Testis (tissue), 3 donors: ENCODE results near the gene AMN. TPM values are rescaled to one million over a fixed set of nuclear protein-coding genes. Genes with fewer than 3 reads are reported as not detected.

Experiments
- DNase-seq: peaks from one replicate; pipeline ENCODE4 v3.0.0-alpha.2; 2019
- H3K27ac ChIP-seq, 2 donors: fragments of 200-600 bp; sonication (generic); one replicate each; pipeline ENCODE4 v1.5.1; 2019
- H3K27me3 ChIP-seq: fragments of 200-600 bp; sonication (generic); one replicate; pipeline ENCODE4 v1.5.1; 2019
- H3K36me3 ChIP-seq: fragments of 200-600 bp; sonication (generic); one replicate; pipeline ENCODE4 v1.5.1; 2017; ENCODE audit warnings: low read depth; ENCODE audit errors: missing control alignments
- H3K4me1 ChIP-seq: fragments of 200-600 bp; sonication (generic); one replicate; pipeline ENCODE4 v1.5.1; 2019
- H3K4me3 ChIP-seq, 2 donors: fragments of 200-600 bp; sonication (generic); one replicate each; pipeline ENCODE4 v1.5.1; 2017 to 2019
- H3K9me3 ChIP-seq: fragments of 200-600 bp; sonication (generic); one replicate; pipeline ENCODE4 v1.5.1; 2017
- POLR2A ChIP-seq: fragments of 450-650 bp; IDR thresholded peaks from one replicate; pipeline ENCODE4 v1.6.1; 2017; ENCODE audit warnings: antibody characterized with exemption, mild to moderate bottlenecking, moderate library complexity
- WGBS, 2 donors: methylation state at CpG; one replicate each; pipeline ENCODE4 v1.1.5; 2018; 5-methylcytosine and 5-hydroxymethylcytosine counted together
- intact Hi-C: fragments of 100-400 bp; cut with DNase I; formaldehyde crosslinking; loops from one replicate; pipeline ENCODE4 v1.15.1; 2023; ENCODE audit warnings: low total_unique reads
- polyA plus RNA-seq: library from polyadenylated mRNA; stranded (reverse); fragments of 350-450 nt; fragmentation: Illumina TruSeq; extraction: RNeasy Lipid Tissue Mini Kit (QIAGEN cat#74804); gene quantifications from one replicate; pipeline ENCODE4 v1.2.3, GENCODE V29; 2014; ENCODE audit warnings: low read depth, low replicate concordance; ENCODE audit not compliant: insufficient read depth
- total RNA-seq, 2 donors: library from RNA; depleted of rRNA; stranded (reverse); fragments of >200 nt; gene quantifications; one replicate each; pipeline ENCODE4 v1.2.3, GENCODE V29; 2016
- TF ChIP-seq, protein P1 (sequence below), 3 experiments: fragments of 450-650 bp in 2 of 3; fragments of 200-600 bp in 1 of 3; sonication (generic) in 1 of 3; IDR thresholded peaks; one replicate each; pipeline ENCODE4 v1.5.1; 2016 to 2019; ENCODE audit warnings: antibody characterized with exemption in 3 of 3, mild to moderate bottlenecking in 2 of 3, moderate library complexity in 1 of 3

The AMN gene
- total and polyA plus RNA-seq, 3 donors from 2014 or later, result 3.0 to 4.6 (median 3.0) TPM

DNA sequence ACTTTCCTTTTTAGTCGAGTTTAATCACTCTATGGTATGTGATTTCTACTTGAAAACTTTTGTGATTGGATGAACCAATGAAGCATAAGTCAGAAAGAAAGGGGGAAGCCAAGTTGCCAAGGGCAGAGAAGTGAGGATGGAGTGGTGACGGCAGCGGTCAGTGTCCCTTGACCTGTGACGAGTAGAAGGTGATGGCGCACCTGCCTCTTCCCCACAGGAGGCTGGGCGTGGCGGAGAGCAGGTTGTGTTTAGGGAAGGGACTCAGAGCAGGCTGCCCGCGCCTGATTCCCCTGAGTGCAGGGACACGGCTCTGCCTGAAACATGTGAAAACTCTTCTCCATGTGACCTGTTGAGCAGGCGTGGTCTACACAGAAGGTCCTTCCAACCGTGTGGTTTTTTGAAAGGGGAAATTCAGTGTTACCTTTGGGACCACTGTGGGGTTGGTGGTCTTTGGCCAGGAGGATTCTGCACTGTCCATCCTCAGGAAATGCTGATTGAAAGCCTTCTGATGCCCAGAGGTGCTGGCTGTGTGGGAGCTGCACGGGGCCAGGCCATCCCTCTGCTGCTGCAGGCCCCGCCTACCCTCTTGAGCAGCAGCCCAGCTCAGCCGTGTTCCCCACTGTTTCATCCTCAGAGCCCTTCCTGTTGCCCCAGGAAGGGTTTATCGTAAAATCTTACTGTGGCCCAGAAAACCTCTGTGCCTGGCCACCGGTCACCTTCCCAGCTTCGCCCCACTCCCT lies 23.5 kb upstream of the AMN start:
- no peak for DNase-seq

DNA sequence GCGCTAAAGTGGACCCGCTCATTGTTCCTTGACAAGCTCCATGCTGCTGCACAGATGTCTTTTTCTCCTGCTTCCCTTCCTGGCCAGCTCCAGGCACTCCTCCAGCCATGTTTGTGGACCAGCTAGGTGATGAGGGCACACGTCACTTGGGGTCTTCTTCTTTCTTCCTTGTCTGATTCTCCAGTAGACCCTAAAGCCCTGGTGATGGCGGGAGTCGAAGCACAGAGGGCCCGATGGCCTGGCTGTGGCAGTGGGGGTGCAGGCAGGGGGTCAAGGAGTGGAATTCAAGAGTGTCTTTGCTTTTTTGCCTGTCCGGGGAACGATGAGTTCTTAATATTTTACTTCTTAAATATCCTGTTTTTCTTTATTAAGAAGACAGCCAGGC lies 23.0 kb upstream of the AMN start:
- no peak overlapping the region for H3K27ac ChIP-seq
- no peaks in the 10 kb centered on the region for H3K36me3 ChIP-seq
- no peaks in the 10 kb centered on the region for H3K9me3 ChIP-seq
- DNase-seq, result no peak
- intact Hi-C loops, result no loop called here
- TF ChIP-seq, protein P1, sequence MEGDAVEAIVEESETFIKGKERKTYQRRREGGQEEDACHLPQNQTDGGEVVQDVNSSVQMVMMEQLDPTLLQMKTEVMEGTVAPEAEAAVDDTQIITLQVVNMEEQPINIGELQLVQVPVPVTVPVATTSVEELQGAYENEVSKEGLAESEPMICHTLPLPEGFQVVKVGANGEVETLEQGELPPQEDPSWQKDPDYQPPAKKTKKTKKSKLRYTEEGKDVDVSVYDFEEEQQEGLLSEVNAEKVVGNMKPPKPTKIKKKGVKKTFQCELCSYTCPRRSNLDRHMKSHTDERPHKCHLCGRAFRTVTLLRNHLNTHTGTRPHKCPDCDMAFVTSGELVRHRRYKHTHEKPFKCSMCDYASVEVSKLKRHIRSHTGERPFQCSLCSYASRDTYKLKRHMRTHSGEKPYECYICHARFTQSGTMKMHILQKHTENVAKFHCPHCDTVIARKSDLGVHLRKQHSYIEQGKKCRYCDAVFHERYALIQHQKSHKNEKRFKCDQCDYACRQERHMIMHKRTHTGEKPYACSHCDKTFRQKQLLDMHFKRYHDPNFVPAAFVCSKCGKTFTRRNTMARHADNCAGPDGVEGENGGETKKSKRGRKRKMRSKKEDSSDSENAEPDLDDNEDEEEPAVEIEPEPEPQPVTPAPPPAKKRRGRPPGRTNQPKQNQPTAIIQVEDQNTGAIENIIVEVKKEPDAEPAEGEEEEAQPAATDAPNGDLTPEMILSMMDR (IDR thresholded peaks at IDR 0.05), result no peak
- no peak for TF ChIP-seq POLR2A
- WGBS, 2 donors, result 88 to 90% methylated on average over 8 of the region's 8 CpGs
- no peak overlapping the region for H3K4me3 ChIP-seq
- no peaks in the 10 kb centered on the region for H3K27me3 ChIP-seq
- peaks cover 9% of the 10 kb centered on the region for H3K4me1 ChIP-seq

More for the DNA sequence above, 23.5 kb upstream of the AMN start:
- intact Hi-C loops, result no loop called here
- no peak for TF ChIP-seq POLR2A
- TF ChIP-seq, protein P1 (IDR thresholded peaks at IDR 0.05), result no peak
- 89% methylated on average over 16 to 18 of the region's 18 CpGs for WGBS, 2 donors
- Histone ChIP-seq H3K4me3 (no peak overlapping the region), H3K27ac (no peak overlapping the region), H3K27me3 (no peaks in the 10 kb centered on the region), H3K4me1 (peaks cover 9% of the 10 kb centered on the region), H3K36me3 (no peaks in the 10 kb centered on the region), H3K9me3 (no peaks in the 10 kb centered on the region)

DNA sequence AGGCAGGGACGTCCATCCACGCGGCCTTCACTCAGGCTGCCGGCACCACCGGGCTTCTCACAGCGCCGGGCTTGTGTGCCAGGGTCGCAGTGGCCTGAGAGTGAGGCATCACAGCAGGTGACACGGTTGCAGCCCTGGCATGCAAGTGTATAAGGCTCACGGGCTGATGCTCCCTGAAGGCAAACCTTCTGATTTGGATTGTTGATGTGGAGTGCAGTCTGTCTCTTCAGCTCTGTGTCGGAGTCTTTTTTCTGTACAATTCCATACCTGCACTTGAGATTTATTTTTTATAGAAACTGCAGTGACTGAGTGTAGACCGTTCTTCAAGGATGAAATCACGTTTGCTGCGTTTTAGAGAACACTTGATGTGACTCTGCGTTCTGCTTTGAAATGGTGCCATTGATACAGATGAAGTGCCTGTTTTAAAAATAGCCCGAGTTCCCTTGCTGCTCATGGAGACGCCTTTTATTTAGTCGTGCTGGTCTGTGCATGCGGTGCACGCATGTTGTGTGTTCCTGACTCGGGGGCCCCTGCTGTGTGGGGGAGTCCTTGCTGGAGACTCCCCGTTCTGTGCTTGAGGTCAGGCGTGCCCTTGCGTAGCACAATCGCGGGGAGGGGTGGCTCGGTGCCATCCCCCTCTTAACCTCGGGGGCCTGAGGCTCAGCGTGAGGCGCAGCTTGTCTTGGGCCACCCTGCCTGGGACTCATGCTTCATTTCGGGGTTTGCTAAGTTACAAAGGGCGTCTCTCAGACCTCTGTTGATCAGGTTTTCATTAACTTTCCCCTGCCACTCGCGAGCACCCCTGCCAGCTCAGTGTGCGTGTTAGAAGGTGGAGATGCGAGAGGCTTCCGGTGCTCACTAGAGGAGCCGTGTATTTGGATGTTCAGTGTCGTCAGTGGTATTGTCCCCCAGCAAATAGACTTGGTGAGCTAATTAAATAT lies 21.6 kb upstream of the AMN start:
- Histone ChIP-seq H3K36me3 (no peaks in the 10 kb centered on the region), H3K27me3 (no peaks in the 10 kb centered on the region), H3K4me1 (peaks cover 9% of the 10 kb centered on the region), H3K4me3 (no peak overlapping the region), H3K9me3 (no peaks in the 10 kb centered on the region), H3K27ac (no peak overlapping the region)
- intact Hi-C loops, result no loop called here
- WGBS, 2 donors, result 66 to 79% methylated on average over 27 to 39 of the region's 39 CpGs
- DNase-seq, result no peak
- TF ChIP-seq, protein P1 (IDR thresholded peaks at IDR 0.05), result no peak
- no peak for TF ChIP-seq POLR2A

DNA sequence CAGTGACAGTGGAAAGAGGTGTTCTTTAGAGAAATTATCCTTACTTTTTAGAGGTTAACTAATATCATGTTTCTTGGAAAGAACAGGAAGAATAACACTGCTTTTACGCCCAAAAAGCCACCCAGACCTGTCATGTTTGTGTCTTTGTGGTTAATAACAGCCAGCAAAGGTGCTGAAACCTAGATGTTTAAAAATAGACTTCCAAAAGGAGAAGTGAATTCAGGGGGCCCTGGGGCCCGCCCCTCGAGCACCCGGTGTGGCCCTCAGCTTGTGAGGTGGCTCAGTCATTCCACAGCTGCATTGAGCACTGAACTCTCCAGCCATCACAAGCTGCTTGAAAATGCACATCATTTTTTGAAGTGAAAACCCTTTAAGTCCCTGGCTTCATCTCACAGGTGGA lies 20.8 kb upstream of the AMN start:
- WGBS, 2 donors, result 77 to 80% methylated on average over 4 of the region's 4 CpGs
- DNase-seq, result no peak
- H3K36me3 ChIP-seq, result no peaks in the 10 kb centered on the region

More for the DNA sequence above, 20.8 kb upstream of the AMN start:
- peaks cover 9% of the 10 kb centered on the region for H3K4me1 ChIP-seq
- intact Hi-C loops, result no loop called here
- TF ChIP-seq, protein P1 (IDR thresholded peaks at IDR 0.05), result no peak
- no peak for TF ChIP-seq POLR2A
- H3K9me3 ChIP-seq, result no peaks in the 10 kb centered on the region
- no peak overlapping the region for H3K27ac ChIP-seq
- H3K27me3 ChIP-seq, result no peaks in the 10 kb centered on the region
- H3K4me3 ChIP-seq, result no peak overlapping the region
